Liver (tissue), 9 donors: ENCODE data around the gene ABLIM2. TPM values are rescaled to one million over a fixed set of nuclear protein-coding genes. Genes with fewer than 3 reads are reported as not detected.

Experiments
- DNase-seq: peaks from one replicate; pipeline ENCODE4 v3.0.0-alpha.2; 2017; ENCODE audit warnings: low spot score
- H3K27ac ChIP-seq, 2 donors: one replicate each; pipeline ENCODE4 v1.7.0; 2013; ENCODE audit warnings: inconsistent platforms in 2 of 2, low read length in 2 of 2, control low read depth in 1 of 2, low read depth in 1 of 2, mild to moderate bottlenecking in 1 of 2
- H3K27me3 ChIP-seq, 4 donors: one replicate each; pipeline versions ENCODE4 v1.6.1 to v1.7.0; 2013; ENCODE audit warnings: low read length in 3 of 4, inconsistent platforms in 1 of 4, mild to moderate bottlenecking in 1 of 4, moderate library complexity in 1 of 4; ENCODE audit not compliant: control insufficient read depth in 4 of 4, insufficient read depth in 4 of 4
- H3K36me3 ChIP-seq, 4 donors: one replicate each; pipeline versions ENCODE4 v1.6.1 to v1.7.0; 2013; ENCODE audit warnings: low read length in 3 of 4, mild to moderate bottlenecking in 3 of 4, low read depth in 1 of 4, moderate library complexity in 1 of 4; ENCODE audit not compliant: control insufficient read depth in 4 of 4, insufficient read depth in 3 of 4
- H3K4me1 ChIP-seq, 4 donors: one replicate each; pipeline versions ENCODE4 v1.6.1 to v1.7.0; 2013; ENCODE audit warnings: low read length in 3 of 4, mild to moderate bottlenecking in 3 of 4, moderate library complexity in 1 of 4; ENCODE audit not compliant: control insufficient read depth in 4 of 4, insufficient read depth in 4 of 4
- H3K4me3 ChIP-seq, 3 donors: one replicate each; pipeline versions ENCODE4 v1.6.1 to v1.7.0; 2013; ENCODE audit warnings: low read length in 3 of 3, control low read depth in 1 of 3, low read depth in 1 of 3, mild to moderate bottlenecking in 1 of 3
- H3K9ac ChIP-seq, 2 donors: one replicate each; pipeline ENCODE4 v1.7.0; 2013; ENCODE audit warnings: low read length in 2 of 2, mild to moderate bottlenecking in 2 of 2, moderate library complexity in 2 of 2, control low read depth in 1 of 2, low read depth in 1 of 2
- H3K9me3 ChIP-seq, 4 donors: one replicate each; pipeline versions ENCODE4 v1.6.1 to v1.7.0; 2013; ENCODE audit warnings: low read length in 3 of 4; ENCODE audit not compliant: control insufficient read depth in 4 of 4
- ATF3 ChIP-seq: IDR thresholded peaks from 2 replicates; pipeline ENCODE4 v1.6.1; 2016; ENCODE audit warnings: antibody characterized with exemption
- CTCF ChIP-seq: fragments of 150-350 bp; IDR thresholded peaks from 2 replicates; pipeline ENCODE4 v1.5.1; 2017; ENCODE audit warnings: improper control_type of control experiment, low read depth, low read length; ENCODE audit not compliant: missing input control
- EGR1 ChIP-seq, 2 donors: IDR thresholded peaks; 2 replicates each; pipeline ENCODE4 v1.6.1; 2016 to 2018; ENCODE audit warnings: antibody characterized with exemption in 2 of 2, low read depth in 2 of 2
- FOXA1 ChIP-seq: IDR thresholded peaks from 2 replicates; pipeline ENCODE4 v1.6.1; 2016; ENCODE audit warnings: antibody characterized with exemption
- FOXA2 ChIP-seq: IDR thresholded peaks from 2 replicates; pipeline ENCODE4 v1.6.1; 2016; ENCODE audit warnings: antibody characterized with exemption
- GABPA ChIP-seq, 2 donors: IDR thresholded peaks in 1 of 2; conservative IDR thresholded peaks in 1 of 2; 2 replicates each; pipeline ENCODE4 v1.6.1; 2016; ENCODE audit warnings: antibody characterized with exemption in 2 of 2, mild to moderate bottlenecking in 1 of 2, moderate library complexity in 1 of 2
- HNF4A ChIP-seq, 2 donors: conservative IDR thresholded peaks; 2 replicates each; pipeline ENCODE4 v1.6.1; 2016; ENCODE audit warnings: antibody characterized with exemption in 2 of 2, mild to moderate bottlenecking in 2 of 2
- HNF4G ChIP-seq: IDR thresholded peaks from 2 replicates; pipeline ENCODE4 v1.6.1; 2016; ENCODE audit warnings: antibody characterized with exemption
- JUND ChIP-seq, 2 donors: IDR thresholded peaks; 2 replicates each; pipeline ENCODE4 v1.6.1; 2016; ENCODE audit warnings: antibody characterized with exemption in 2 of 2
- MAX ChIP-seq: IDR thresholded peaks from 2 replicates; pipeline ENCODE4 v1.6.1; 2016; ENCODE audit warnings: antibody characterized with exemption
- RAD21 ChIP-seq, 2 donors: IDR thresholded peaks; 2 replicates each; pipeline ENCODE4 v1.6.1; 2016; ENCODE audit warnings: antibody characterized with exemption in 2 of 2, mild to moderate bottlenecking in 2 of 2
- REST ChIP-seq: IDR thresholded peaks from 2 replicates; pipeline ENCODE4 v1.6.1; 2016; ENCODE audit warnings: antibody characterized with exemption, mild to moderate bottlenecking
- RXRA ChIP-seq, 2 donors: IDR thresholded peaks; 2 replicates each; pipeline ENCODE4 v1.6.1; 2017 to 2018; ENCODE audit warnings: antibody characterized with exemption in 2 of 2, mild to moderate bottlenecking in 1 of 2
- SP1 ChIP-seq: IDR thresholded peaks from 2 replicates; pipeline ENCODE4 v1.6.1; 2018; ENCODE audit warnings: antibody characterized with exemption, mild to moderate bottlenecking
- TAF1 ChIP-seq: conservative IDR thresholded peaks from 2 replicates; pipeline ENCODE4 v1.6.1; 2016; ENCODE audit warnings: antibody characterized with exemption, mild to moderate bottlenecking
- YY1 ChIP-seq: IDR thresholded peaks from 2 replicates; pipeline ENCODE4 v1.6.1; 2016; ENCODE audit warnings: antibody characterized with exemption, mild to moderate bottlenecking
- ZBTB33 ChIP-seq: IDR thresholded peaks from 2 replicates; pipeline ENCODE4 v1.6.1; 2016; ENCODE audit warnings: antibody characterized with exemption
- WGBS: extraction: QIAGEN DNeasy Blood & Tissue Kit; methylation state at CpG from one replicate; pipeline ENCODE4 v1.1.7; 2013; 5-methylcytosine and 5-hydroxymethylcytosine counted together
- polyA plus RNA-seq, 2 donors: library from polyadenylated mRNA; stranded (reverse) in 1 of 2; unstranded in 1 of 2; fragments of 200-250 nt in 1 of 2; fragments of >200 nt in 1 of 2; fragmentation: Nextera tagmentation in 1 of 2; extraction: Ambion mirVana in 1 of 2; gene quantifications; one replicate each; pipeline versions ENCODE4 v1.2.1 to v1.2.3, GENCODE V29; 2013 to 2015
- total RNA-seq, 2 donors: library from RNA; depleted of rRNA; stranded (reverse); fragments of >200 nt; gene quantifications; one replicate each; pipeline ENCODE4 v1.2.3, GENCODE V29; 2014
- donor health status: healthy.
- donor health status: healthy.
- donor health status: healthy.
- donor health status: healthy.
- donor health status: healthy.

Gene ABLIM2
- total and polyA plus RNA-seq, 4 donors, result 0.75 to 2.5 (median 0.93) TPM

GRCh38 chr4:8081621-8082516 lies 76.7 kb downstream of the ABLIM2 start:
- Histone ChIP-seq H3K27me3 (no peaks in the 10 kb centered on the region), H3K27ac (no peak overlapping the region), H3K4me3 (no peak overlapping the region), H3K36me3 (no peaks in the 10 kb centered on the region), H3K4me1 (no peaks in the 10 kb centered on the region), H3K9me3 (no peaks in the 10 kb centered on the region), H3K9ac (no peak overlapping the region)
- DNase-seq, result no peak
- WGBS, result 92% methylated on average over 29 of the region's 29 CpGs
- TF ChIP-seq REST (no peak), MAX (no peak), FOXA2 (no peak), ATF3 (no peak), CTCF (no peak), JUND (IDR thresholded peaks at IDR 0.05) (no peak), TAF1 (no peak), EGR1 (IDR thresholded peaks at IDR 0.05; ENCODE audit: low read depth in 2 of 2) (no peak), ZBTB33 (no peak), HNF4A (conservative IDR thresholded peaks at IDR 0.05) (no peak), SP1 (no peak), HNF4G (no peak), RAD21 (IDR thresholded peaks at IDR 0.05) (no peak), FOXA1 (no peak), YY1 (no peak)

GRCh38 chr4:8081171-8081570 lies 77.4 kb downstream of the ABLIM2 start:
- H3K9ac ChIP-seq, result no peak overlapping the region
- H3K9me3 ChIP-seq, result no peaks in the 10 kb centered on the region
- 85% methylated on average over 11 of the region's 11 CpGs for WGBS
- H3K4me1 ChIP-seq, result no peaks in the 10 kb centered on the region
- H3K27me3 ChIP-seq, result no peaks in the 10 kb centered on the region
- H3K4me3 ChIP-seq, result no peak overlapping the region
- no peak for DNase-seq
- TF ChIP-seq RXRA (IDR thresholded peaks at IDR 0.05) (no peak), YY1 (no peak), RAD21 (IDR thresholded peaks at IDR 0.05) (no peak), ATF3 (no peak), ZBTB33 (no peak), FOXA2 (no peak), GABPA (IDR thresholded peaks at IDR 0.05 in 1 of 2, conservative IDR thresholded peaks at IDR 0.05 in 1 of 2) (no peak), TAF1 (no peak)
- H3K27ac ChIP-seq, result no peak overlapping the region
- no peaks in the 10 kb centered on the region for H3K36me3 ChIP-seq
